K562 (cell line): Measurements from ENCODE around the gene NEDD4L. TPM values are rescaled to one million over a fixed set of nuclear protein-coding genes. Genes with fewer than 3 reads are reported as not detected.

Source experiments
- ATAC-seq: fragments of 200-7000 bp; cut with Tn5 transposase; 3 replicates; pipeline ENCODE4 v1.9.1; 2020; ENCODE audit warnings: moderate library complexity
- BruUV-seq: library from RNA; stranded (reverse); fragments of 400-500 nt; replicated peaks from 2 replicates; lab custom pipeline; 2021; lab: Mats Ljungman, UMichigan
- CTCF ChIA-PET: fragments of 300-600 bp; formaldehyde crosslinking; extraction: SDS; loops from one replicate; lab custom pipeline; 2021; ENCODE audit warnings: low intra/inter-chr PET ratio; lab: Yijun Ruan, JAX
- POLR2A ChIA-PET: fragments of 300-600, 350-650 bp; sonication (Branson Sonifier 250); formaldehyde crosslinking; extraction: SDS; loops from one replicate; lab custom pipeline; 2021; ENCODE audit warnings: antibody characterized with exemption, inconsistent platforms; lab: Yijun Ruan, JAX
- DNase-seq, 4 experiments: peaks; one replicate each; pipeline versions ENCODE4 v3.0.0 to v3.0.0-alpha.2; 2011 to 2018; ENCODE audit warnings: low spot score in 3 of 4, mixed read lengths in 3 of 4; ENCODE audit errors: extremely low read depth in 1 of 4
- FAIRE-seq: peaks from 2 replicates; lab custom pipeline; 2011; peaks lifted over from hg19 to GRCh38; lab: Jason Lieb, UNC
- H2AFZ ChIP-seq: 2 replicates; pipeline ENCODE4 v1.6.0; 2011; ENCODE audit warnings: low read depth, low read length, control low read depth, inconsistent platforms
- H3K27ac ChIP-seq: fragments of 200-600 bp; 3 replicates; pipeline ENCODE4 v1.8.0; 2011; ENCODE audit warnings: low read depth, mild to moderate bottlenecking, control low read depth, inconsistent platforms, low read length, moderate library complexity, mixed read lengths; ENCODE audit errors: extremely low read depth
- H3K27me3 ChIP-seq, 2 experiments: fragments of 300-600 bp in 1 of 2; 2 replicates in 1 of 2; 3 replicates in 1 of 2; pipeline versions ENCODE4 v1.6.0 to v1.8.0; 2011; ENCODE audit warnings: inconsistent platforms in 2 of 2, low read length in 2 of 2, mild to moderate bottlenecking in 1 of 2, mixed read lengths in 1 of 2, moderate library complexity in 1 of 2; ENCODE audit not compliant: control insufficient read depth in 2 of 2, insufficient read depth in 2 of 2
- H3K36me3 ChIP-seq: fragments of 300-600 bp; 3 replicates; pipeline ENCODE4 v1.8.0; 2011; ENCODE audit warnings: mild to moderate bottlenecking, low read length, inconsistent platforms; ENCODE audit not compliant: control insufficient read depth, insufficient read depth
- H3K4me1 ChIP-seq, 2 experiments: fragments of 200-600 bp in 1 of 2; replicated peaks in 1 of 2; 2 replicates in 1 of 2; 3 replicates in 1 of 2; pipeline versions ENCODE4 v1.5.1 to v1.8.0; 2011; ENCODE audit warnings: inconsistent platforms in 2 of 2, low read length in 2 of 2, mild to moderate bottlenecking in 1 of 2, mixed read lengths in 1 of 2, moderate library complexity in 1 of 2; ENCODE audit not compliant: control insufficient read depth in 2 of 2, insufficient read depth in 2 of 2
- H3K4me2 ChIP-seq: 2 replicates; pipeline ENCODE4 v1.6.1; 2011; ENCODE audit warnings: low read length, control low read depth, inconsistent platforms, mixed read lengths; ENCODE audit not compliant: insufficient read depth
- H3K4me3 ChIP-seq: fragments of 200-600 bp; sonication (generic), shearing (Covaris generic); 2 replicates; pipeline ENCODE4 v1.5.1; 2016; ENCODE audit warnings: control low read depth, inconsistent platforms
- H3K79me2 ChIP-seq: fragments of 200-600 bp; 3 replicates; pipeline ENCODE4 v1.8.0; 2011; ENCODE audit warnings: low read length, inconsistent platforms; ENCODE audit not compliant: control insufficient read depth, insufficient read depth
- H3K9ac ChIP-seq, 2 experiments: 2 replicates each; pipeline versions ENCODE4 v1.6.0 to v1.6.1; 2011; ENCODE audit warnings: low read depth in 2 of 2, low read length in 2 of 2, control low read depth in 1 of 2, inconsistent platforms in 1 of 2, mild to moderate bottlenecking in 1 of 2, mixed read lengths in 1 of 2; ENCODE audit not compliant: insufficient read depth in 1 of 2
- H3K9me1 ChIP-seq: one replicate; pipeline ENCODE4 v1.6.0; 2011; ENCODE audit warnings: inconsistent platforms, mild to moderate bottlenecking, low read length, moderate library complexity; ENCODE audit not compliant: control insufficient read depth, insufficient read depth
- H3K9me3 ChIP-seq: replicated peaks from 2 replicates; pipeline ENCODE4 v1.5.1; 2011; ENCODE audit warnings: low read depth, low read length, inconsistent platforms; ENCODE audit not compliant: control insufficient read depth, insufficient read depth
- H4K20me1 ChIP-seq: replicated peaks from 2 replicates; pipeline ENCODE4 v1.6.1; 2011; ENCODE audit warnings: low read length, inconsistent platforms, mixed read lengths; ENCODE audit not compliant: control insufficient read depth, insufficient read depth
- ATF4 ChIP-seq: fragments of 450-650 bp; formaldehyde crosslinking; IDR thresholded peaks from 2 replicates; pipeline ENCODE4 v1.4.0; 2022; ENCODE audit warnings: mild to moderate bottlenecking, moderate library complexity
- BMI1 ChIP-seq: fragments of 150-350 bp; IDR thresholded peaks from 2 replicates; pipeline ENCODE4 v1.6.1; 2014; ENCODE audit warnings: low read length
- CEBPG ChIP-seq, 3 experiments: fragments of 200-800 bp in 1 of 3; sonication (Bioruptor generic) in 1 of 3; sonication (generic) in 1 of 3; formaldehyde crosslinking in 1 of 3; IDR thresholded peaks in 2 of 3; conservative IDR thresholded peaks in 1 of 3; 2 replicates each; pipeline versions ENCODE4 v1.6.1 to v1.8.0; 2016 to 2022; ENCODE audit warnings: missing compliant biosample characterization in 2 of 3, missing genetic modification characterization in 2 of 3, mild to moderate bottlenecking in 1 of 3, missing genetic modification reagents in 1 of 3
- MEIS2 ChIP-seq: fragments of 450-650 bp; IDR thresholded peaks from 2 replicates; pipeline ENCODE4 v1.6.1; 2014; ENCODE audit warnings: mild to moderate bottlenecking; ENCODE audit not compliant: partially characterized antibody
- PKNOX1 ChIP-seq: fragments of 450-650 bp; IDR thresholded peaks from 2 replicates; pipeline ENCODE4 v1.6.1; 2016
- TCF15 ChIP-seq: fragments of 250-450 bp; sonication (Bioruptor Pico); IDR thresholded peaks from 2 replicates; pipeline ENCODE4 v1.8.0; 2022; ENCODE audit warnings: moderate library complexity, mild to moderate bottlenecking, inconsistent platforms
- THRB ChIP-seq: fragments of 450-650 bp; formaldehyde crosslinking; conservative IDR thresholded peaks from 2 replicates; pipeline ENCODE4 v1.4.0; 2022; ENCODE audit warnings: mild to moderate bottlenecking, missing genetic modification characterization
- TRIM24 ChIP-seq, 2 experiments: fragments of 450-650 bp; IDR thresholded peaks; 2 replicates each; pipeline ENCODE4 v1.6.1; 2016
- ZBTB7A ChIP-seq: IDR thresholded peaks from 2 replicates; pipeline ENCODE4 v1.6.1; 2011; ENCODE audit warnings: low read depth, mild to moderate bottlenecking, low read length, moderate library complexity, borderline replicate concordance; ENCODE audit not compliant: control insufficient read depth
- ZFPM2 ChIP-seq: fragments of 250-450 bp; sonication (Bioruptor Pico); IDR thresholded peaks from 2 replicates; pipeline ENCODE4 v1.5.1; 2022; ENCODE audit warnings: mild to moderate bottlenecking
- ZNF518B ChIP-seq: fragments of 250-450 bp; sonication (Bioruptor Pico); IDR thresholded peaks from 2 replicates; pipeline ENCODE4 v1.5.0; 2021; ENCODE audit warnings: mild to moderate bottlenecking, moderate library complexity
- ZNF695 ChIP-seq: fragments of 450-650 bp; formaldehyde crosslinking; IDR thresholded peaks from 2 replicates; pipeline ENCODE4 v1.4.0; 2020; ENCODE audit warnings: mild to moderate bottlenecking, moderate library complexity
- ZNF780A ChIP-seq: fragments of 250-450 bp; sonication (Bioruptor Pico); IDR thresholded peaks from 2 replicates; pipeline ENCODE4 v1.5.0; 2021; ENCODE audit warnings: mild to moderate bottlenecking
- WGBS: fragments of 100-300 bp; shearing (Covaris generic); methylation state at CpG from one replicate; pipeline ENCODE4 v1.1.6; 2016; ENCODE audit warnings: low coverage, mixed read lengths; ENCODE audit not compliant: insufficient coverage; ENCODE audit errors: missing lambda C conversion rate; 5-methylcytosine and 5-hydroxymethylcytosine counted together
- in situ Hi-C: fragments of 300-500 bp; cut with MboI; formaldehyde crosslinking; loops from 4 replicates; pipeline ENCODE4 v1.15.0; 2018; ENCODE audit warnings: inconsistent platforms, mixed read lengths
- intact Hi-C: fragments of 100-400 bp; cut with micrococcal nuclease; formaldehyde crosslinking; loops from 2 replicates; pipeline ENCODE4 v1.14.2; 2022
- polyA plus RNA-seq, 8 experiments: library from polyadenylated mRNA; depleted of rRNA in 4 of 8; stranded (reverse) in 5 of 8; unstranded in 3 of 8; fragments of >200 nt; fragmentation: Nextera tagmentation in 2 of 8; fragmentation: Illumina TruSeq in 1 of 8; extraction: Ambion mirVana in 2 of 8; extraction: Trizol in 1 of 8; gene quantifications; 2 replicates each; pipeline versions ENCODE4 v1.2.1 to v1.2.3, GENCODE V29; 2011 to 2014; ENCODE audit warnings: inconsistent platforms in 1 of 8, missing spikeins in 1 of 8
- total RNA-seq, 7 experiments: library from RNA; depleted of rRNA in 6 of 7; stranded (reverse); fragments of >200 nt in 6 of 7; fragmentation: Illumina TruSeq in 2 of 7; extraction: Trizol in 2 of 7; gene quantifications; 2 replicates each; pipeline versions ENCODE4 v1.2.1 to v1.2.3, GENCODE V29; 2011 to 2021; ENCODE audit warnings: low replicate concordance in 1 of 7

NEDD4L gene
- total and polyA plus RNA-seq, 9 of the 15 experiments (the other 6 are each of a cell fraction or from before 2014, with no cell fraction given), result 8.1 to 33.4 (median 19.9) TPM

- no peak for TF ChIP-seq CEBPG (CRISPR knock-in tag; IDR thresholded peaks at IDR 0.05)
- TF ChIP-seq CEBPG (tag; conservative IDR thresholded peaks at IDR 0.05 in 1 of 2, IDR thresholded peaks at IDR 0.05 in 1 of 2), result no peak
- TF ChIP-seq, all 486 proteins: peak for 0
Observed at GRCh38 chr18:58215011-58215410, 171.0 kb downstream of the NEDD4L start (continued).

GRCh38 chr18:58216071-58216481, 172.1 kb downstream of the NEDD4L start:
- 5% methylated on average over 3 of the region's 3 CpGs for WGBS
- in situ Hi-C loops (no loop called here), intact Hi-C loops (no loop called here)
- Histone ChIP-seq H3K36me3 (no peaks in the 10 kb centered on the region), H3K27me3 (no peaks in the 10 kb centered on the region), H3K9me3 (no peaks in the 10 kb centered on the region), H3K4me1 (peaks cover 0 to 14% of the 10 kb centered on the region in 2 experiments; a peak in 2 of 5 replicates), H3K4me2 (no peak overlapping the region), H2AFZ (no peak overlapping the region), H3K9ac (no peak overlapping the region), H3K9me1 (no peaks in the 10 kb centered on the region), H3K79me2 (no peaks in the 10 kb centered on the region), H3K4me3 (no peak overlapping the region), H3K27ac (no peak overlapping the region), H4K20me1 (no peaks in the 10 kb centered on the region; the same call in 1 of the 2 replicates)
- ChIA-PET CTCF (no interaction called here), POLR2A (no interaction called here)
- BruUV-seq, result no TSS peak
- DNase-seq (peak in 1 of 4 experiments; percentile 20), FAIRE-seq (no peak), ATAC-seq (peak; percentile 62)
- TF ChIP-seq TRIM24 (IDR thresholded peaks at IDR 0.05) (no peak), TCF15 (CRISPR knock-in tag) (no peak), ZBTB7A (no peak), ZNF695 (CRISPR knock-in tag) (no peak), PKNOX1 (peak; percentile 68), ZNF518B (CRISPR knock-in tag) (no peak), ZFPM2 (CRISPR knock-in tag) (no peak), ATF4 (CRISPR knock-in tag) (no peak), MEIS2 (peak; percentile 58), THRB (CRISPR knock-in tag) (no peak), BMI1 (no peak), ZNF780A (no peak)
